D721Med (cell line): ENCODE data around the gene MRPL51.

ENCODE experiments used
- DNase-seq: peaks from one replicate; pipeline ENCODE4 v3.0.0; 2011; ENCODE audit warnings: low spot score; ENCODE audit not compliant: insufficient read length
- FAIRE-seq: peaks from 2 replicates; lab custom pipeline; 2011; peaks lifted over from hg19 to GRCh38; lab: Jason Lieb, UNC
- CTCF ChIP-seq: IDR thresholded peaks from 2 replicates; pipeline ENCODE4 v1.5.1; 2012; ENCODE audit warnings: mild to moderate bottlenecking, control low read depth; ENCODE audit not compliant: insufficient read depth; ENCODE audit errors: missing control alignments

MRPL51 gene

GRCh38 chr12:6452245-6452943, 40.7 kb downstream of the MRPL51 start:
- DNase-seq (no peak), FAIRE-seq (no peak)
- no peak for TF ChIP-seq CTCF

- DNase-seq (no peak), FAIRE-seq (no peak)
- no peak for TF ChIP-seq CTCF
Measured at GRCh38 chr12:6451348-6452244, 41.5 kb downstream of the MRPL51 start, which contains the start of gene TAPBPL. Gene TAPBPL, plus strand, starts transcription at chr12:6452042. Its CDS starts 207 bp downstream, at chr12:6452249.

GRCh38 chr12:6450869-6451347, 42.2 kb downstream of the MRPL51 start:
- no peak for TF ChIP-seq CTCF
- DNase-seq, result no peak
- no peak for FAIRE-seq

- no peak for TF ChIP-seq CTCF
- DNase-seq (peak; percentile 69), FAIRE-seq (no peak)
Measured at GRCh38 chr12:6450091-6450868, 42.8 kb downstream of the MRPL51 start.

GRCh38 chr12:6444704-6445688, 48.1 kb downstream of the MRPL51 start, which contains the start of gene CD27:
Gene CD27, plus strand, starts transcription at chr12:6444955. Its CDS starts 141 bp downstream, at chr12:6445096.
- no peak for TF ChIP-seq CTCF
- no peak for FAIRE-seq
- no peak for DNase-seq

- no peak for FAIRE-seq
- no peak for DNase-seq
- no peak for TF ChIP-seq CTCF
Measured at GRCh38 chr12:6444031-6444430, 49.0 kb downstream of the MRPL51 start.
